ENCODE data around the gene ABCA1.

ABCA1 gene

DNA sequence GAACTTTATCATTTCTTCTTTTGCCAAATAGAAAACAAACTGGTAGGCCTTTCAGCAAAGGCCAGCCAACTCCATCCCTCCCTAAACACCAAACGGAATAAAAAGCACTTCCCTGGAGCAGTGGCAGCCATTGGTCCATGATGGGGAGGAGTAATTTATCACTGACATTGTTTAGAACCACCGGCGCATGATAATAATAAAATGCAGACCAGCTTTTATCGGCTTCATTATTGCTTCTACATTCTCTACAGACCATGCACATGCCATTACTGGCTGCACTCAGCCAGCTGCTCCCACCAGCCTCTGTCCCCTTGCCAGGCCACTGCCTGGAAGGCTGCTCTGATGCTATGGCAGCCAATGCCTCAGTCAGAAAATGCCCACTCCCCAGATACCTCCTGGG, 45.9 kb downstream of the ABCA1 start:
- no peak for DNase-seq (ENCODE audit: low read depth)
- H3K4me3 ChIP-seq (ENCODE audit: low read depth, low read length) = no peak overlapping the region
- TF ChIP-seq, protein P1, sequence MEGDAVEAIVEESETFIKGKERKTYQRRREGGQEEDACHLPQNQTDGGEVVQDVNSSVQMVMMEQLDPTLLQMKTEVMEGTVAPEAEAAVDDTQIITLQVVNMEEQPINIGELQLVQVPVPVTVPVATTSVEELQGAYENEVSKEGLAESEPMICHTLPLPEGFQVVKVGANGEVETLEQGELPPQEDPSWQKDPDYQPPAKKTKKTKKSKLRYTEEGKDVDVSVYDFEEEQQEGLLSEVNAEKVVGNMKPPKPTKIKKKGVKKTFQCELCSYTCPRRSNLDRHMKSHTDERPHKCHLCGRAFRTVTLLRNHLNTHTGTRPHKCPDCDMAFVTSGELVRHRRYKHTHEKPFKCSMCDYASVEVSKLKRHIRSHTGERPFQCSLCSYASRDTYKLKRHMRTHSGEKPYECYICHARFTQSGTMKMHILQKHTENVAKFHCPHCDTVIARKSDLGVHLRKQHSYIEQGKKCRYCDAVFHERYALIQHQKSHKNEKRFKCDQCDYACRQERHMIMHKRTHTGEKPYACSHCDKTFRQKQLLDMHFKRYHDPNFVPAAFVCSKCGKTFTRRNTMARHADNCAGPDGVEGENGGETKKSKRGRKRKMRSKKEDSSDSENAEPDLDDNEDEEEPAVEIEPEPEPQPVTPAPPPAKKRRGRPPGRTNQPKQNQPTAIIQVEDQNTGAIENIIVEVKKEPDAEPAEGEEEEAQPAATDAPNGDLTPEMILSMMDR (IDR thresholded peaks at IDR 0.05; ENCODE audit: control insufficient read depth, extremely low read depth, insufficient read depth) = no peak

DNA sequence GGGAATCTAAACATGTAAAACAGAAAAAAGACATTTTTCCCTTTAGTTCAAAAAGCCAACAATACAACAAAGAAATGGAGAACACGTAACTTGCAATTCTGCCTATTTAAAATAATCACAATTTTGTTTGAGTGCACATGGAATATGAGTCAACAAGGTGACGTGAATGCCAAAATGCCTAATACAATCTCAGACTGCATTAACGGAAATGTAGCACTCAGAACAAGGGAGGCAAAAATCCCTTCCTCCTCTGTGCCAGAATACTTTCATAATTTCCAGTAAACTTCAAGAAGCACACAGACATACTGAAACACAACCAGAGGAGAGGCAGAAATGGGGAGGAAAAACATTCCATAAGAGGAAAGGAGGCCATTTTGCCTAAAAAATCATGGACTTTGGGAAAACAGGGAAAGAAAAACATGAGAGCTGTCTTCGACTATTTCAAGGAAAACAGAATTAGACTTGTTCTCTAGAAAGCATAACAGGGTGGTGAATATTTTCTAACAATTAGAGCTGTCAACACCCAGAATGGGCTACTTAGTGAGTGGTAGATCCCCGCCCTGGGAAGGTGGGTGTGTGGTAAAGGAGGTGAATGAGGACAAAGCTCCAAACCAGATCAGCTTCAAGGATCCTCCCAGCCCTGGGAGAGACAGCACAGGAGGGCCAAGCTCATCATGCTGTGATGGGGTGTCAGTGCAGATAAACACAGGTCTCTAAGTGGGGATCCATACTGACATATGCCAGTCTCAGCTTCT, 48.2 kb downstream of the ABCA1 start:
- TF ChIP-seq, protein P1 (IDR thresholded peaks at IDR 0.05; ENCODE audit: control insufficient read depth, extremely low read depth, insufficient read depth) = no peak
- DNase-seq (ENCODE audit: low read depth) = no peak

DNA sequence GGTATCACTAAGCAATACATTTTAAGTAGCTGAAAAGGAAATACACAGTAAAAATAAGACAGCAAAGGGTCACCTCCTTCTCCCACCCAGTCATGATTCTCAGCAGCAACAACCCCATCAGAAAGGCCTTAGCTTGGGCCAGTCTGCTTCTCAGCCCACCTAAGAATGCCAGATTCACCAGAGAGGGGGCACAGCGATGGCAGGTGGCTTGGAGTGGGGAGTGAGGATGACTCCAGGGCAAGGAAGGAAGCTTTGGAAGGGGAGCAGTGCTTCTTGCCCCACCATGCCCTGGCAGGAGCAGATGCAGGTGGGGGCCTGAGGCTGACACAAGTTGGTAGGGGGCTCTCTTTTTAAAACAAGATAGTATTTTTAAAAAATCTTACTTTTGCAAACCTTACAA, 51.4 kb downstream of the ABCA1 start:
- TF ChIP-seq, protein P1 (IDR thresholded peaks at IDR 0.05; ENCODE audit: control insufficient read depth, extremely low read depth, insufficient read depth) = no peak
- no peak overlapping the region for H3K4me3 ChIP-seq (ENCODE audit: low read depth, low read length)
- no peak for DNase-seq (ENCODE audit: low read depth)

More for the DNA sequence above, 48.2 kb downstream of the ABCA1 start:
- H3K4me3 ChIP-seq (ENCODE audit: low read depth, low read length) = no peak overlapping the region

DNA sequence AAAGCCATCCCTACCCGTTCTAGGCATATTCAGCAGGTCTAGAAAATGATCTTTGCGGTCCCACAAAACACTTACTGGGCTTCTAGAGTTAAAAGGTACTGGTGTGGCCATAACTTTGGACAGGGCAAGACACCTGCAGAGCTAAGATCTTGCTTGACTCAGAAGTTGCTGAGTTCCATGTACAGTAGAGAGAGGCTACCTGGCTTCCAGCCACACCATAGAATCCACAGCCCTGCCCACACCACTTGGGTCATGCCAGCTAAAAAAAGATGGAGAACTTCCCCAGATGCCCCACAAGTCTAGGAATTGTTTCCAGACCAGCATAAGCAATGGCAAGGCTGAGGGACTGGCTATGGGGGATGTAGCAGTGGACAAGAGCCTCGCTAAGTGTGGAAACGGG, 52.1 kb downstream of the ABCA1 start:
- no peak for DNase-seq (ENCODE audit: low read depth)
- TF ChIP-seq, protein P1 (IDR thresholded peaks at IDR 0.05; ENCODE audit: control insufficient read depth, extremely low read depth, insufficient read depth) = no peak
- H3K4me3 ChIP-seq (ENCODE audit: low read depth, low read length) = no peak overlapping the region

DNA sequence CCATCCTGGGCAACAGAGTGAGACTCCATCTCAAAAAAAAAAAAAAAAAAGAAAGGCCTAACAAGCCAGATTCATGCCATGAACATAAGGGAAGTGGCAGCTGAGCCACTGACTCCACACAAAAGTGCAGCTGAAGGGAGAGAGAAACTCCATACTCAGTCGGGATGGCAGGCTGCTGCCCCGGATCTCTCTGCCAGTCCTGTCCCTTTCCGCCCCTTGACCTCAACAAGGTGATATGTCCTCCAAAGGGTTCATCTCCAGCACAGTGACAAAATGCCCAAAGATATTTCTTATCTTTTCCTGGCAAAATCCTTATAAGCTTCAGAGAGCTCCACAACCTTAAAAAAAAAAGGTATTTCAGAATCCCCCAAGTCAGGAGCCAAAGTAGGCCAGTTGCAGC, 52.6 kb downstream of the ABCA1 start:
- no peak overlapping the region for H3K4me3 ChIP-seq (ENCODE audit: low read depth, low read length)
- TF ChIP-seq, protein P1 (IDR thresholded peaks at IDR 0.05; ENCODE audit: control insufficient read depth, extremely low read depth, insufficient read depth) = no peak
- no peak for DNase-seq (ENCODE audit: low read depth)

DNA sequence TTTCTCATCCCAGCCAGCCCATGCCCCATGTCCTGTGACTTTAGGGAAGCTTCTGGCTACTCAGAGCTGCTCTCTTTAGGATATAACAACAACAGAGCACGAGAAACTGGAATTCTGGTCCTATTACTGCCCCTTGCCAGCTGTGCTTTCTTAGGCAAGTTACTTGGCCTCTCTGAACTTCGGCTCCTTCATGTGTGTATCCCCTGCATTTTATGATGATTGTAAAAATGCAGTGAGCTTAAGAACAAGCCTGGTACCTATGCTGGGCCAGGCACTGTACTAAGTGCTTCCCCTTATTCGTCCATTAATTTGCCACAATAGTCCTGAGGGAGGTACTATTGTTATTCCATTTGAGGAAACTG, 54.5 kb downstream of the ABCA1 start:
- DNase-seq (ENCODE audit: low read depth) = no peak
- H3K4me3 ChIP-seq (ENCODE audit: low read depth, low read length) = no peak overlapping the region
- TF ChIP-seq, protein P1 (IDR thresholded peaks at IDR 0.05; ENCODE audit: control insufficient read depth, extremely low read depth, insufficient read depth) = no peak
